HG02588 (cell line): ENCODE data around the gene SMPX.

Experiments
- ATAC-seq: cut with Tn5 transposase; IDR thresholded peaks from one replicate; pipeline ENCODE4 v1.9.1; 2021; ENCODE audit warnings: mild to moderate bottlenecking, moderate library complexity; ENCODE audit not compliant: unreplicated experiment

SMPX gene

GRCh38 chrX:21744721-21745120, 13.2 kb downstream of the SMPX start:
- ATAC-seq: no peak

- no peak for ATAC-seq
Measured at GRCh38 chrX:21744060-21744459, 13.9 kb downstream of the SMPX start.

- no peak for ATAC-seq
Measured at GRCh38 chrX:21741869-21742701, 15.8 kb downstream of the SMPX start.

- ATAC-seq: no peak
Measured at GRCh38 chrX:21741364-21741763, 16.6 kb downstream of the SMPX start.

GRCh38 chrX:21740329-21741274, 17.3 kb downstream of the SMPX start:
- no peak for ATAC-seq

GRCh38 chrX:21738950-21739287, 19.0 kb downstream of the SMPX start:
- no peak for ATAC-seq

GRCh38 chrX:21738210-21738949, 19.5 kb downstream of the SMPX start:
- ATAC-seq: no peak

GRCh38 chrX:21735768-21736127, 22.2 kb downstream of the SMPX start:
- ATAC-seq: no peak

- no peak for ATAC-seq
Measured at GRCh38 chrX:21735038-21735767, 22.7 kb downstream of the SMPX start.

GRCh38 chrX:21734175-21734574, 23.7 kb downstream of the SMPX start:
- ATAC-seq: no peak

- ATAC-seq: no peak
Measured at GRCh38 chrX:21733705-21734104, 24.2 kb downstream of the SMPX start.

- no peak for ATAC-seq
Measured at GRCh38 chrX:21730026-21730425, 27.9 kb downstream of the SMPX start.

- no peak for ATAC-seq
Measured at GRCh38 chrX:21728276-21728968, 29.5 kb downstream of the SMPX start.

- ATAC-seq: no peak
Measured at GRCh38 chrX:21725916-21726315, 32.0 kb downstream of the SMPX start.

GRCh38 chrX:21725496-21725895, 32.4 kb downstream of the SMPX start:
- ATAC-seq: no peak

GRCh38 chrX:21723814-21724213, 34.1 kb downstream of the SMPX start:
- ATAC-seq: no peak

- ATAC-seq: no peak
Measured at GRCh38 chrX:21723084-21723483, 34.8 kb downstream of the SMPX start.

- ATAC-seq: no peak
Measured at GRCh38 chrX:21721195-21721594, 36.7 kb downstream of the SMPX start.

- no peak for ATAC-seq
Measured at GRCh38 chrX:21718575-21718974, 39.3 kb downstream of the SMPX start.

GRCh38 chrX:21717802-21718201, 40.1 kb downstream of the SMPX start:
- ATAC-seq: no peak
